WI38 (cell line): Measurements from ENCODE around the gene SOX15.
A peak's percentile ranks its signal among the peaks of the same experiment; 100 is the strongest.

Experiments
- H3K4me3 ChIP-seq: 2 replicates; pipeline ENCODE4 v1.5.1; 2011; ENCODE audit warnings: low read depth, mild to moderate bottlenecking, control low read depth, low read length
- TF ChIP-seq, protein P1 (sequence below): IDR thresholded peaks from 2 replicates; pipeline ENCODE4 v1.5.1; 2012; ENCODE audit warnings: low read depth, mild to moderate bottlenecking, control low read depth, low read length

Gene SOX15

DNA sequence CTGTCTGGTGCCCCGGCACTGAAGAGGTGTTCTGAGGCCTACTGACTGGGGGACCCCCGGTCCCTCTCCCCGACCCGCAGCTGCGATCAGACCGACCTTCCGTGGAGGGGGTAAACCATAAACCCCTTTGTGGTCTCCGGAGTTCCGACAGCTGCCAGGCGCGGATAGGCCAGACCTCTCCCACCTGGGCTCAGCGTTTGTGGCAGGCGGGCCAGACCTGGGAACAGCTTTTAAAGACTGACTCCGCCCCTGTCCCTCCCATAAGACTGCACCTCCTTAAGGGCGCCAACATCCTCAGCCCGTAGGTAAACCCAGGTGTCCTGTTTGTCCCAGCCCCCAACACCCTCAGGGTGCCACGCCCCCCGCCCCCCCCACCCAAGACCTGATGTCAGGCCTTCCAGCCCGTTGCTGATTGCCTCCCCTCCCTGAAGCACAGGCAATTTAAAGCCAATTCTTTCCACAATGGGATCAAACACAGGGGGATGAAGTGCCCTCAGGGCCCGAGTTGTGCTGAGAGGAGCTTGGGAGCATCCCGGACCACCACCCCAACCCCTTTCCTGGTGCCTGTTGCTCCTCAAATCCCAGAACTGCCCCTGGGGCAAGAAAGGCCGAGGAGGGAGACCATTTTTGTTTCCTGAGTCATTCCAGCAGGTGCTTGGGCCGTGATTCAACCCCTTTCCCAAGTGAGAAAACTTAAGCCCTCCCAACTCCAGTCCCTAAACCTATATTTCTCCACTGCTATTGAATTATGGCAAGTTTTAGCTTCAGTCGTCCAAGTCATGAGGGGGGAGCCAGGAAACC, at the start of gene SOX15:
TSS of gene SOX15 (minus strand) at position 204 of the 801 bp plus-strand sequence. CDS start 418 bp downstream, outside the sequence.
- TF ChIP-seq, protein P1, sequence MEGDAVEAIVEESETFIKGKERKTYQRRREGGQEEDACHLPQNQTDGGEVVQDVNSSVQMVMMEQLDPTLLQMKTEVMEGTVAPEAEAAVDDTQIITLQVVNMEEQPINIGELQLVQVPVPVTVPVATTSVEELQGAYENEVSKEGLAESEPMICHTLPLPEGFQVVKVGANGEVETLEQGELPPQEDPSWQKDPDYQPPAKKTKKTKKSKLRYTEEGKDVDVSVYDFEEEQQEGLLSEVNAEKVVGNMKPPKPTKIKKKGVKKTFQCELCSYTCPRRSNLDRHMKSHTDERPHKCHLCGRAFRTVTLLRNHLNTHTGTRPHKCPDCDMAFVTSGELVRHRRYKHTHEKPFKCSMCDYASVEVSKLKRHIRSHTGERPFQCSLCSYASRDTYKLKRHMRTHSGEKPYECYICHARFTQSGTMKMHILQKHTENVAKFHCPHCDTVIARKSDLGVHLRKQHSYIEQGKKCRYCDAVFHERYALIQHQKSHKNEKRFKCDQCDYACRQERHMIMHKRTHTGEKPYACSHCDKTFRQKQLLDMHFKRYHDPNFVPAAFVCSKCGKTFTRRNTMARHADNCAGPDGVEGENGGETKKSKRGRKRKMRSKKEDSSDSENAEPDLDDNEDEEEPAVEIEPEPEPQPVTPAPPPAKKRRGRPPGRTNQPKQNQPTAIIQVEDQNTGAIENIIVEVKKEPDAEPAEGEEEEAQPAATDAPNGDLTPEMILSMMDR = no peak
- H3K4me3 ChIP-seq = no peak within 1 kb of the TSS

DNA sequence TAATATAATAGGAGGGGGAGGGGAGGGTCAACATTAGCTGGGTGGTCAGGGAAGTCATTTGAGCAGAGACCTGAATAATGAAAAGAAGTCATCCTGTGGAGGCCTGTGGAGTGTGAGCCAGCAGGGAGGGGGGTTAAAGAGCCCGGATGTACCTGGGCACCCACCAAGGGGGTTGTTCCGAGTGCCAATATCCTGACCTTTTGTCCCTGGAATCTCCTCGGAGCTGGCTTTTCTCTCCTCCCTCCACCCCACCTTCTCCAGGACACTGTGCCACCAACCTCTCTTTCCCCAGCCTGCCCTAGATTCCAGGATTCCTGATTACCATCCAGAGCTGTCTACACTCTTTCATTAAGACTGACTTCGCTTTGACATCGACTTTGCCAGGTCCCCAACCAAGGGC, 46.3 kb upstream of the SOX15 start:
- no peak overlapping the region for H3K4me3 ChIP-seq
- TF ChIP-seq, protein P1 = no peak

DNA sequence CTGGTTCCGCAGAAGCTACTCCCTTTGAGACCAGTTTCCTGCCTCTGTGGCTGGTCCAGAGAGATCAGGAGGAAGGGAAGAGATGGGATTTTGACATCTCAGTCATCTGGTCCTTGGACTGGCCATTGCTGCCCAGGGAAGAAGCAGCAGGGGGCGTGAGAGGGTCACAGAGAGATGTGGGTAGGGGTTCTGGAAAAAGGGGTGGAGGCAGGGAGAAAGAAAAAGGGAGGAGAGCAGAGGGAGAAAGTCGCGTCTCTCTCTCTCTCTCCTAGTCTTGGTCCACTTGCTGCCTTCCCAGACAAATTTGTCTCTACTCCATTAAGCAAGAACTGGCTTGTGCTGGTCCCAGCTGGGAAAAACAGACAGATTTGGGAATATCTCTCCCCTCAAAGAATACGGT, 44.5 kb upstream of the SOX15 start:
- no peak overlapping the region for H3K4me3 ChIP-seq
- TF ChIP-seq, protein P1 = peak; percentile 58

DNA sequence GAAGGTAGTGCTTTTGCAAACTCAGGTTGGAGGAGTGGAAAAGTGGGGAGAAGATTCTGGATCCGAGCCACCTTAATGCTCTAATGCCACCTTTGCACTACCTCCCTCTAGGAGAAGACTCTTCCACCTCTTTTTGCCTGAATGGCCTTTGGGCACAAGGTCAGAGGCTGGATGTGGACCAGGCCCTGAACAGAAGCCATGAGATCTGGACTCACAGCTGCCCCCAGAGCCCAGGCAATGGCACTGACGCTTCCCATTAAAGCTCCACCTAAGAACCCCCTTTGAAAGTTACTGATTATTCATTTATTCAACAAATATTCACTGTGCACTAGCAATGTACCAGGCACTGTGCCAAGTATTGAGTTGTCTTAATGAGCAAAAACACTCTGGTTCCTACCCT, 43.2 kb upstream of the SOX15 start:
- no peak overlapping the region for H3K4me3 ChIP-seq
- TF ChIP-seq, protein P1 = no peak

DNA sequence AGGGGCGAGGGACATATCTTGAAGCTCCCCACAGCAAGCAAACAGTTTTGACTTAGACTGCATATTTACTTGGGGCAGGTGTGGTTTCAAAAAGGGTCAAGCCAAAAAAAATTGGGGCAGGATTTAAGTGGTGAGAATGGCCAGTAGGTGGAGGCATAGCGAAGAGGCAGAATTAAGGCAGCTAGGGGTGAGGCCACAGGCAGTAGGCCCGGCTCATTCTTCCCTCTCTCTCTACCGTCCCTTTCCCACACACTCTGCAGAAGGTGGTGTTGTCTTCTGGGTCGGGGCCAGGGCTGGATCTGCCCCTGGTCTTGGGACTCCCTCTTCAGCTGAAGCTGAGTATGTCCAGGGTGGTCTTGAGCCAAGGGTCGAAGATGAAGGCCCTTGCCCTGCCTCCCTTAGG, 42.6 kb upstream of the SOX15 start:
- no peak overlapping the region for H3K4me3 ChIP-seq
- TF ChIP-seq, protein P1 = peak; percentile 59; the same call in 1 of the 2 replicates

DNA sequence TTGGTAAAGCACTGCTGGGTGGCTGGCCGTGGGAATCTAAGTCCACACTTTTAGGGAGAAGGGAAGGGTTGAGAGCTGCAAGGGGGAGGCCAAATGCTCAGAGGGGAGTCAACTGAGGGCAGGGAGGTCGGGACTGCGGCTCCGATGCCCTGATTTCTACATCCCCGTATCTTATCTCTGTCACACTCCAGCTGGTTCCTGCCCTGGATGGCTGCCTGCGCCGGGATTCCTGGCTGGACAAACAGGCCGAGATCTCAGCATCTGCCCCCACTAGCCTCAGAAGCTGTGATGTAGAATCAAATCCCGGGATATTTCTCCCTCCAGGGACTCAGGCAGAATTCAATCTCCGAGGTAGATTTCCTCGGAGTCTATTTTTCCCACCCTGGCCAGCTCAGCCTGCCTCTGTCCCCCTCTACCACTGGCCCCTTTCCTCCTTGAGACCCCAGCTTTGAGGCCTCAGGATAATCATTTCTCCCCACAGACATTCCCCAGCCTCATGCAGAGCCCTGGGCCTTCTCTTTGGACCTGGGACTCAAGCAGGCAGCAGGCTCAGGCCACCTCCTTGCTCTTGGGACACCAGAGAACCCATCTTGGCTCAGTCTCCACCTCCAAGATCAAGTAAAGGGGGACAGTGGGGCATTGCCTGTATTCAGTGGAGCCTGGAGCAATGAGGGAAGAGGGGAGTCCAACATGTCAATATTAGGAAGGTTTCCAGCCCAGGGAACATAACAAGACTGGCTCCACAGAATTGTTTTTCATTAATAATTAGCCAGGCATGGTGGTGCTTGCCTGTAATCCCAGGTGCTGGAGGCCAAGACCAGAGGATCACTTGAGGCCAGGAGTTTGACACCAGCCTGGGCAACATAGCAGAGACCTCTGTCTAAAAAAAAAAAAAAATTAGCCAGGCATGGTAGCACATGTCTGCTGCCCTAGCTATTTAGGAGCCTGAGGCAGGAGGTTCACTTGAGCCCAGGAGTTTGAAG, 41.8 kb upstream of the SOX15 start:
- TF ChIP-seq, protein P1 = no peak
- H3K4me3 ChIP-seq = no peak overlapping the region
